NCI-H2081 (cell line): ENCODE measurements around the gene ADGRG6.

Source experiments
- DNase-seq, 2 experiments: peaks; one replicate each; lab custom pipeline; 2025; lab: John Stamatoyannopoulos, UW

Gene ADGRG6

GRCh38 chr6:142376115-142376514 is 74.3 kb downstream of the ADGRG6 start:
- no peak for DNase-seq

- DNase-seq, result peak; percentile 7 to 13
Observed at GRCh38 chr6:142376800-142377496, 75.1 kb downstream of the ADGRG6 start.

GRCh38 chr6:142377497-142377848 is 75.7 kb downstream of the ADGRG6 start:
- no peak for DNase-seq

- DNase-seq, result no peak
Observed at GRCh38 chr6:142378138-142378875, 76.5 kb downstream of the ADGRG6 start.

GRCh38 chr6:142380626-142381025 is 78.8 kb downstream of the ADGRG6 start:
- DNase-seq, result no peak

GRCh38 chr6:142381181-142381580 is 79.4 kb downstream of the ADGRG6 start:
- DNase-seq, result no peak

GRCh38 chr6:142381845-142382378 is 80.1 kb downstream of the ADGRG6 start:
- DNase-seq, result no peak

GRCh38 chr6:142384519-142385254 is 82.9 kb downstream of the ADGRG6 start:
- no peak for DNase-seq

- DNase-seq, result no peak
Observed at GRCh38 chr6:142385352-142385751, 83.5 kb downstream of the ADGRG6 start.

GRCh38 chr6:142386657-142387056 is 84.8 kb downstream of the ADGRG6 start:
- no peak for DNase-seq

- DNase-seq, result peak in 1 of 2 experiments; percentile 13
Observed at GRCh38 chr6:142387997-142388815, 86.4 kb downstream of the ADGRG6 start.

- no peak for DNase-seq
Observed at GRCh38 chr6:142395266-142395665, 93.5 kb downstream of the ADGRG6 start.

- no peak for DNase-seq
Observed at GRCh38 chr6:142395768-142396231, 94.0 kb downstream of the ADGRG6 start.

- DNase-seq, result no peak
Observed at GRCh38 chr6:142398353-142398752, 96.5 kb downstream of the ADGRG6 start.

- no peak for DNase-seq
Observed at GRCh38 chr6:142399739-142400138, 97.9 kb downstream of the ADGRG6 start.

GRCh38 chr6:142400495-142400894 is 98.7 kb downstream of the ADGRG6 start:
- no peak for DNase-seq

GRCh38 chr6:142401838-142402237 is 100.0 kb downstream of the ADGRG6 start:
- DNase-seq, result no peak

GRCh38 chr6:142404751-142405150 is 102.9 kb downstream of the ADGRG6 start:
- DNase-seq, result no peak

- DNase-seq, result no peak
Observed at GRCh38 chr6:142406131-142406530, 104.3 kb downstream of the ADGRG6 start.

- no peak for DNase-seq
Observed at GRCh38 chr6:142407685-142408273, 106.0 kb downstream of the ADGRG6 start.

- no peak for DNase-seq
Observed at GRCh38 chr6:142408409-142408808, 106.6 kb downstream of the ADGRG6 start.
